Measurements from ENCODE around the gene BCAN.
A peak's percentile ranks its signal among the peaks of the same experiment; 100 is the strongest.

BCAN gene

DNA sequence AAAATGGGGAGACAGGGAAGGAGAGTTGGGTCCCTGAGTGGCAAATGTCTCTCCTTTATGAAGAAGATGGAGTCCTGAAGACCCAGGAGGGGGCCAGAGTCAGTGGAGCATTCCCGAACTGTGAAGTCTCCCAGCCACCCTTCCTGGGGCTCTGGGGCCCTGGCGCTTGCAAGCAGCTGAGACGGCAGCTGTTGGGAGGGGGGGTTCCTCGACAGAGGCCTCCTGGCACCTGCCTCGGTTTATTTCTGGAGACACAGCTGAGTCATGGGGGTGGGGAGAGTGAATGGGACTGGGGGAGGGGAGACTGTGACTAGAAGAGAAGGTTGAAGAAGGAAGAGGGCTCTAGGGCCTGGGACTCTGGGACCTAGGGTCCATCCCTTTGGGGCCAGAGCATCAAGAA, 21.3 kb downstream of the BCAN start:
- peak; percentile 49 to 72 for DNase-seq

DNA sequence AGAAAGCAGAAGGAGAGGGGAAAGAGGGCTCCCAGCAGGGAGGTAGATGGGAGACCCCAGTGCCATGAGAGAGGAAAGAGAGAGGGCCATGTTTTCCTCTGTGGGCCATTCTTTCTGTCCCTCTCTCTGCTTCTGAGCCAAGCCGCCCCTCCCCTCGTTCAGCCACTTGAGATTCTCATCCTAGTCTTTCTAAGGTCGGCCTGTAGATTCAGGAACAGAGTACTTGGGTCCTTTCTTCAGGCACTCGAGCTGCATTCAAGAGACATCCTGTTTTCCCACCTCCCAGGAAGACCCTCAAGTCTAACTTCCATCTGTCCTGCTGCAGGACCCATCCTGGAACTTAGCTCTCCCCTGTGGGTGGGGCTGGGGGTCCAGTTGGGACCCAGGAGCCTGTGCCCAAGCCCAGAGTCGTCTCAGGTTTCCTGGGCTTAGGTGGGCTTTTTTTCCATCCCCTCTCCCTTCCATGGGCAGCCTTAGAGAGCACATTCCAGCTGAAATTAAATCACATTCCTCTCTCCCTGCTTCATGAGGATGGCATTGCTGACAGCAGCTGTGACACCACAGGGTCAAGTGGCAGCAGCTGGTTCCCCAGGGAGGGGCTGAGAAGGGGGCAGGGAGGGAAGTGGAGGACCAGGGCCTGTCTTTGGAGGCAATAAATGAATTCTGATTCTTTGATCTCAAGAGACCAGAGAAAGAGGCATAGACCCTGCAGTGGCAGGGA, 22.3 kb downstream of the BCAN start:
- peak; percentile 49 to 69 for DNase-seq

DNA sequence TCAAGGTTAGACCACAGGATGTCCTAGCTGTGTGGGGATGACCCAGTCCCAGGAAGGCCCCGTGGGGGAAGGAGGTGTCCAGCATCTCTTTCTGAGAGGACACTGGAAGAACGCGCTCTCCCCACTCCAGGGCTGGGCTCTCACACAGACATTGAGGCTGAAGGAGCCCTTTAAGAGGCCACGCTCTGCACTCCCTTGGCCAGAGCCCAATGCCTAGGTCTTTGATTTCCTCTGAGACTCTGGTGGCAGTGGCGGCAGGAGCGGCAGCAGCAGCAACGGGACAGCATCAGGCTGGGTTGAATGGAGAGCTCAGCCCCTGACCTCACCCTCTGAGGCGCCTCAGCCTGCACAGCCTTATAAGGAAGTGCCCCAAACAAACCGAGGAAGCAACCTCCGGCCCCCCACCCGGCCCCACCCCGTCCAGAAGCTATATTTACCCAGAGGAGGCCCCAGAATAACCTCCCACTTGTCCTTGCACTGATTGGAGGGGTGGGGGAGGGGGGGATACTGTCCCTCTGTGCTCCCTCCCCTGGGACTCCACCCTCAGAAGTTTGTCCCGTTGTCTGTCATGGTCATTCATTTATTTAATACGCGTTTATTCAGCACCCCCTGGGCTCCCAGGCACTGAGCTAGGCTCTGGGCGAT, 23.0 kb downstream of the BCAN start:
- peak in 1 of 2 experiments; percentile 36 for DNase-seq

DNA sequence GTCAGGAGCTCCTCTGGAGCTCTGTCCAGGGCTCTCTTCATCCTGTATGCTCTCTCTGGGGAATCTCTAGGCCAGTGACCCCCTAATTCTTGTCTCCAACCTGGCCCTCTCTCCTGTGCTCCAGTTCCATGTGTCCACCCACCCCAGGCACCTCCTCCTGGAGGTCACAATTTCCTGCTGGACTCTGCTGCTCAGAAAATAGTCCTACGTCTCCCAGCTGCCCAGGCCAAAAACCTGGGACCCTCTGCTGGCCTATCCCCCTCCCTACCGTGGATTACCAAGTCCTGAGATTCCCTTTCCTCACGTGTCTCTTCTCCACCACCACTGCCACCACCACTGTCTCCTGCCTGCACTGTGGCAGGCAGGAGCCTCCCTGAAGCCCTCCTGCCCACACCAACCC, 23.6 kb downstream of the BCAN start:
- no peak for DNase-seq

DNA sequence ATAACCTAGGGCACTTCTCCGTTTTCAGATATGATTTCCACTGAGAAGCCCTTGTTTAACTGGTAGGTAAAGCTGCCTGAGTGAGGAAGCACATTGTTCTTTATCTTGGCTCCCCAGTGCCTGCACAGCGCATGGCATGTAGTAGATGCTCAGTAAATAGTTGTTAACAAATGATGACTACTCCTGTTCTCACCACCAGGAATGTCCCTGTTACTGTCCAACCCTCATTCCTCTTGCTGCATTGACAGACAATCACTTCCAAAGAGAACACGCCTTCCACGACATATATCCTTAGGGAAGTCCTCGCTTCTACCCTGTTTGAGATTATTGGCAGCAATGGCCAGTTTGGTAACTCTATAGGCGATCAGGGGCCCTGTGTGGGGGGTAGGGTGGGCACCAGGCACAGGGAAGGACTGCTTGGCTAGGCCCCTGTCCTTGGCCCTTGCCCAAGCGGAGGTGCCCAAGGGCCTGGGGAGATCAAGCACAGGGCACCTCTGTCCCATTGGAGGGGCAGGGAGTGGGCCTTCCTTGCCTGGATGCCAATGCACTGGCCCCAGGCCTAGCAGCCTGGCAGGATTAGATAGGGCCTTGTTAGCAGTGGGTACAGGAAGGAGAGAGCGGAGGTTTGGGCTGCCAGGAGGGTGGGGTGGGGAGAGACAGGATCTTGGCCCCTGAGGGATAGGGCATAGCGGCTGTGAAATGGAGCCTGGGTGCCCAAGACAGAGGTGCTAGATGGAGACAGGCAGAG, 25.1 kb downstream of the BCAN start:
- no peak for DNase-seq

DNA sequence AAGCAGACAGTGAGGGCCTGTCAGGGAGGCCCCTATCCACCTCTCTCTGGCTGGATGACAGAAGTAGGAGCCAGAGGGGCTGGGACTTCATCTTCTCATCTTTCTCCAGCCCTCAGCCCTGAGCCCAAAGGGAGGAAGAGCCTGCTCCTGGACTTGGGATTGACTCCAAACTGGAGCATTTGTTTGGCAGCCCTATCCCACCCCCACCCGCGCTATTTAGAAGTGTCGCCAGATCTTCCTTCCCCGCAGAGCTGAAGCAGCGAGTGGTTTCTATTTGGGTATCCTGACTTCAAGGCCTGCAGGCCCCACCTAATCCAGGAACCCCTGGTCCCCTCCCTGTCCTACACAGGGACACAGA, 25.7 kb downstream of the BCAN start:
- DNase-seq = no peak

DNA sequence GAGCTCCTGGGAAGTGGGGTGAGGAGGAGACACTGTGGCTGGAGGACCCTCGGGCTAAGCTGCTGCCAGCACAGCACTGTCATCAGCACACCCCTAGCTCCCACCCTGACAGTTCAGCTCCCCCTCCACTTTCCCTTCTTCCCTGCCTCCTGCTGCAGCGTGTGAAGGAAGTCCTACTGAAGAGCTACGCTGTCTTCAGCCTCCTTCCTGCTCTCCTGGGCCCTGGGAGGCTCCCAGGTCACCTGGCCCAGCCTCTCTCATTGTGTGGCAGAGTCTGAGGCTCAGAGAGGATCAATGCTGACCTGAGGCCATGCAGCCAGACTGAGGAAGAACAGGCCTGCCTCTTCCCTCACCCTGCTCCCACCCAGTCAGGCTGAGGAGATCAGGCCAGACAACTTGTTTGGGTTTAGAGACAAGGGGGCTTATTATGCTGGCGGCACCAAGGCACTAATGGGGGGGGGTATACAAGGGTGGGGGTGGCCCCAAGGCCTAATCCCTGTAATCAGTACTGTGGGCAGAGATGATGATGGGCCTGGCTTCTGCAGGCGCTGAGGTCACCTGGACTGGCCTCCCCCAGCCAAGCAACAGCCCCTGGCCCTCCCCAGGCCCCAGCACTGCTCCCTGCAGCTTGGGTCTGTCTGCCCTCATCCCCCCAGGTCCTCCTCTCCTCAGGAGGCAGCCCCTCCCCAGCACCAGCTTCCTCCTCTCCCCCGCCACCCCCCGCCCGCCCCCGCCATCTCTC, 26.2 kb downstream of the BCAN start:
- DNase-seq = no peak

DNA sequence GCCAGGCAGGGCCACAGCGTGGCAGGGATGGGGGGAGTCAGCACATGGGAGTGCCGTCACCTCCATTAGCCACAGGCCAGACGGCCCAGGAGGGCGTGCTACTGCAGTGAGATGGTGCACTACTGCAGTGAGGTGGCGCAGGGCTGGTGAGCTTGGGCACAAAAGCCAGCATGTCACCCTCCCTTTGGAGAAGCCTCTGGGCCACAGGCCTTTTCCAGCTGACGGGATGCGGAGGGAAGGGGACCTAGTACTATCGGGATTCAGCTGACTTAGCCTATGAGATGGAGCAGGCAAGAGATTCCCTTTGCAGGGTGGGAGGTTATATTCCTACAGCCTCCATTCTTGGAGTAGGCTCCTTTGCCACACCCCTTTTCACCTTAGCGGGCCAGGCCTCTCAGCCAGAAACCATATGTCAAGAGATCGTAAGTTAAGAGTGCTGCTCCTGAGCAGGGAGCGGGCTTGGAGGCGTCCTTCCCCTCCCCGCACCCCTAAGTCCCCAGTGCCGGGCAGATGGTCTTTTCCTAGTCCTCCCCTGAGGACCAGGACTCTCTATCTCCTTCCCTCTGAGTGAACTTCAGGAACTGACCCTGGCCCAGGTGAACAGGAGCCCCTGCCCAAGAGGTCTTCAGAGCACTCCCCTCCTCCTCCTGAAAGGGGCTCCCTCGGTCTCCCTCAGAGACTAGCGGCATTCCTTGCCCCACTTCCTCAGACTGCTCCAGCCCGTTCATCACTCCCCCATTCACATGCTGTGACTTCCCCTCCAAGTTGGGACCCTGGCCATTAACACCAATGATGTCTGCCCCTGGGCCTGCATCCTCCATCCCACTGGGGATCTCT, 27.1 kb downstream of the BCAN start:
- DNase-seq = peak in 1 of 2 experiments; percentile 15

DNA sequence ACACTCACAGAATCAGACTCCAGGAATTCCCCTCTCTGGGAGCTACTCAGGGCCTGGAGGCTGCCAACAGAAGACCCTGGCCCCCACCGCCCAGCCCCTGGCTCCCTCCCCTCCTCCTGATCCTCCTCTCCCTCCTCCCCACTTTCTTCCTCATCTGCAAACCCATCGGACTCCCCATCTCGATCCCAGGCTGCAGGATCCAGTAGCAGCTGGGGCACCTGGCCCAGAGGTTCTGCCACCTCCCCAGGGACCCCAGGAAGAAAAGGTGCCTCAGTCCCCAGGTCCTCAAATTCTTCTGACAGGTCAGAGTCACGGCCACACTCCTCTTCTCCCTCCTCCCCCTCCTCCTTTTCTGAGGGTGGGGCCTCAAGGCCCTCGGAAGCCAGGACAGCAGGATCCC, 27.9 kb downstream of the BCAN start:
- no peak for DNase-seq

DNA sequence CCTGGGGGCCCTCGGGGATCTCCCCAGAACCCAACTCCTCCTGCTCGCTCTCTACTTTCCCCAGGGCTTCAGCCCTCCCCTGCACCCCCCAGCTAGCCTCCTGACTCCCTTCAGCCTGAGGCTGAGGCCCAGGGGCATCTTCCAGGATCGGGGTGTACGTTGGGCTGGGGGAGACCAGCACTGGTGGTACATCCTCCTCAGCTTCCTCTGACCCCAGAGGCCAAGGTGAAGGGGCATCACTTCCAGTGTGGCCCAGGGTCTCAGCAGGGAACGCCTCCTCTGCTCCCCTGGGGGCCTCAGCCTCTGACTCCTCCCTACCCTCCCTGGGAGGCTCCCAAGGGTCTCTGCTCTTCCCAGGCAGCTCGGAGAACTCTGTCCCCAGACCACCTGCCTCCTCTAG, 28.4 kb downstream of the BCAN start:
- DNase-seq = no peak

DNA sequence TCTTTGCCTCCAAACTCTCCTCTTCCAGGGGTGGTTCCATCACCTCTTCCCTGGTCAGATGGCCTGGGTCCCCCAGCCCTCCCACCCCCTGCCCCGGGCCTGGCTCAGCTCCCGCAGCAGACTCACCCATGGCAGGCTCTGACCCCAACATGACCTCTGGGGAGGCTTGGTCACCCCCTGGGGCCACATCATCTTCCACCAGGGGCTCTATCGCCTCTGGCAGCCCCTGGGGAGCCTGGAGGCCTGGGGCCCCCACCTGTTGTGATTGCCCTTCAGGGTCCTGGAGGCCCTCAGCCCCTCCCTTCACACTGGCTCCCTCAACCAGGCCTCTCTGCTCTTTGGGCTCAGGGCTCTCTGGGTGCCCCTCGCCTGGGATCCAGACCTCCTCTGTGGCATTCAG, 28.9 kb downstream of the BCAN start:
- no peak for DNase-seq

DNA sequence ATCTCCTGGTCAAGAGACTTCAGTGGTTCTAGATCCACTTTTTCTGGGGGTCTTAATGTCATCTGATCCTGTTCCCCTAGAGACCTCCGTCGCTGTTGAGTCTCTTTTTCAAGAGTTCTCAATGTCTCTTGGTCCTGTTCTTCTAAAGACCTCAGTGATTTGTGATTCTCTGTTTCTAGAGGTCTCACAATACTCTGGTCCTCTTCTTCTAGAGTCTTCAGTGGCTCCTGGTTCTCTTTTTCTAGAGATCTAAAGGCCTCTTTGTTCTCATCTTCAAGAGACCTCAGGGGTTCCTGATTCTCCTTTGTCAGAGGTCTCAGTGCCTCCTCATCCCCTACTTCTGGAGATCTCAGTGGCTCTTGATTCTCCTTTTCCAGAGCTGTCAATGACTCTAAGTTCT, 29.9 kb downstream of the BCAN start:
- DNase-seq = no peak

DNA sequence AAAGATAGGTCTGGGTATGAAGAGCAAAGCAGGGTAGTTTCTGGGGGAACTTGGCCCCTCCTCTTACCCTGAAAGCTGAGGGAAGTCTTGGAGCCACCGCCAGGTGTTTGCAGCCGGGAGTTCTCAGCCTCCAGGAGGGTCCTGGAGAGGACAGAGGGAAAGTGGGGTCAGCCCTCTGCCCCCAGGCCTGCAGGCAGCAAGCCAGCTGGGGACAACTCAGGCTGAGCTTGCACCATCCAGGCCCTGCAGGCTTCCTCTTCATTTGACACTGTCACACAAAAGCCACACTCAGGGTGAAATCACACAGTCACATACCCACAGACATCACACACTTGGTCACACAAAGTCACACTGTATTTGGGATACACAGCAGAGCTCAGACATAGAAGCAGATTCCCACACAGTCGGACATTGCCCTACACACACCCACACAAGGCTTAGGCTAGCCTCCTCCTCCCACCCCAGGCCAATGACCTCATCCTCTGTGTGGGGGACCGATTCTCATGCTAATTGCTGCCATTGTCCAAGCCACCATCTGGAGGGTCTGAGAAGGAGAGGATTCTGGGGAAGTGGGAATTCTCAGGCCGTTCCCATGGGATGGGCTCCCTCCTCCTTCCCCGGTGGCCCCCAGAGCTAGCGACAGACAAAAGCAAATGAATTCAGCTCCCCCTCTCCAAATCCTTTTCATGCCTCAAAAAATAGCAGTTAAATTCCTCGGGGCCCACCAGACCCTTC, 31.6 kb downstream of the BCAN start:
- DNase-seq = no peak

DNA sequence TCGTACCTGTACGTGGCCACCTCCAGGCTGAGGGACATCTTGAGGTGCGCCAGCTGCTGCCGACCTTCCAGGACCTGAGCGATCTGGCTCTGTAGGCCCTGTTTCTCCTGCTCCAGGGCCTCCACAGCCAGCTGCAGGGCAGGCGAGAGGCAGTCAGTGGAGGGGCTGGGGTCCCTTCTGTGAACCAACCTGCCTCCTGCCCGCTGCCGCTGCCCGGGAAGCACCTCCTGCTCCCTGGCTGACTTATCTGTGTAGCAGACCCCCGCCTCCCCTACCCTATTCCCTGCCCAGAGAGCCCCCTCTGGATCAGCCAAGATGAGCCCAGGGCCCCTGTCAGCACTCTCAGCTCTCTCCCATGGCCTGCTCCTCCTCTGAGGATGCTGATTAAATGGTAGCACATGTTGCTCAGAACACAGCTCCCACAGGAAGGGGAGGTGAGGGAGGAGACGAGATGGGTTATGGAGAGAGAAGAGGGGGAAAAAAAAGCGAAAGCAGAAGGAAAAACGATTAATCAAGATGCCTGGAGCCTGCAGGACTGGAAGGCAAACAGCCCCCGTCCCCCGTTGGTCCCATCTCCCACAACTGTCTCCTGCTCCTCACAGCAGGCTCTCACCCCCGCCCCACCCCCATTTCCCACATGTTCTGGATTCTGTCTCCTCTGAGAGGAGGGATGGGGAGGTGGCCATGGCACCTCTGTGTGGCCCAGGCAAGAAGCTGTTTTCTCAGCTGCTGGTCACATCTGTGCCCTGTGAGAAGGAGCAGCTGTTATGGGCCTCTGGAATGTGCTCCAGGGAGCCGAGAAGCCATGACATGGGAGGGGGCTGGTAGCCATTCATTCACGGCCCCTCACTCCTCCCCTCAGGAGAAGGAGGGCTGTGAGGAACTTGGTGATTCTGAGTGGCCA, 33.5 kb downstream of the BCAN start:
- peak; percentile 12 to 63 for DNase-seq

DNA sequence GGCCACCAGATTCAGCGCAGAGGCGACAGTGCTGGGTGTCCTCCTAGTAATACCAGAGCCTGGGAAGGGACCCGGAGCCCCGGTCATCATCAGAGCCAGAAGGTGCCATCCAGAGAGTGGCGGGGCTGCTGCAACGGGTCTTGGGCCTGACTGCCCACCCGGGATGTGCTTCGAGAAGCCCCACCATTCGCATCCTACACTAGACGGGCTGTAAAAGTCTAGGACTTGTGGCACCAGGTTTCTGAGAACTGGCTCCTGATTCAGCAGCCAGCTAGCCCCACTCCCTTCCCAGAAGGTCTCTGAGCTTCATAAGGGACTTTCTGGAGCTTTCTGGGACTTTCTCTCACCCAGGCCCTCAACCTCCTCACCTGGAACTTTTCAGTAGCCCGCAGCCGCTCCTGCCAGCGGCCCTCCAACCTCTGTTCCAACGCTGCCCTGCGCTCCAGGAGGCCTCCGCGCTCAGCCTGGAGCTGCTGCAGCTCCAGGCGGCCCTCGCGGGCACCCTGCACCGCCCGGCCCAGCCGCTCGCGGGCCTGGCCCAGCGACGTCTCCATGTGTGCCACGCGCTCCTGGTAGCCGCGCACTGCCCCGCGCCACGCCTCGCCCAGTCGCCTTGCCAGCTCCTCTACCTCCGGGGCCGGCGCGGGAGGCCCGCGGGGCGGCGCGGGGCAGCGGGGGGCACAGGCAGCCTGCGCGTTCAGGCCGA, 34.4 kb downstream of the BCAN start:
- DNase-seq = no peak

DNA sequence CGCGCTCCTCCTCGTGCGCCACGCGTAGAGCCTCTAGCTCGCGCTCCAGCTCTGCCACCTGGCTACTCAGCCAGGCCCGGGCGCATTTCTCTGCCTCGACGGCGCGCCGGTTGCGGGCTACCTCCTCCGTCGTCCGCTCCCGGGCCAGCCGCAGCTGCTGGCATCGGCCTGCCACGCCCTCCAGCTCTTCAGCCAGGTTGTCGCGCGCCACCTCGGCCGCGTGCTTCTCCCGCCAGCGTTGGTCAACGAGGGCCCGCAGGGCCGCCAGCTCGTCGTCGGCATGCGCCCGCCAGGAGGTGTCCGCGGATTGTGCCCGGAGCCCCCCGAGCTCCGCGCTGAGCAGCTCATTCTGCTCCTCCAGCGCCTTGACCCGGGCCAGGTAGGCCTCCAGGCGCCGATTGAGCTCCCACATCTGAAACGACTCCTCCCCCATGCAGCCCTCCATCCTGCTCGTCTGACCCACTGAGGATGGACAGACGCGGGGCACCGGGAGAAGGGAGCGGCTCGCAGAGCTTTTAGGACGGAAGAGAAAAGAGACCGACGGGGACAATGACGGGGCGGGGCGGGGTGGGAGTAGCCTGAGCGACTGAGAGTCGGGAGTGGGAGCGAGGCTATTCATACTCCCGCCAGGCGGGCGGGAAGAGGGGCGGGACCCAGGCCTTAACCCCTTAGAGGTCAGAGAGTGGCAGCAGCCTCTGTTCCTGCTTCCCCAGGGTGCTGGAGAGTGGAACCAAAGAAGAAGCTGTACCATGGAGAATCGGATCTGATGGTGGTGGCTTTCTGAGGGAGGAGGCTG, 35.1 kb downstream of the BCAN start, which contains the start of gene NES:
Gene NES, minus strand, starts transcription at position 588 of the 796 bp plus-strand sequence. Its CDS starts 143 bp downstream, at position 445.
- DNase-seq = peak in 1 of 2 experiments; percentile 35

DNA sequence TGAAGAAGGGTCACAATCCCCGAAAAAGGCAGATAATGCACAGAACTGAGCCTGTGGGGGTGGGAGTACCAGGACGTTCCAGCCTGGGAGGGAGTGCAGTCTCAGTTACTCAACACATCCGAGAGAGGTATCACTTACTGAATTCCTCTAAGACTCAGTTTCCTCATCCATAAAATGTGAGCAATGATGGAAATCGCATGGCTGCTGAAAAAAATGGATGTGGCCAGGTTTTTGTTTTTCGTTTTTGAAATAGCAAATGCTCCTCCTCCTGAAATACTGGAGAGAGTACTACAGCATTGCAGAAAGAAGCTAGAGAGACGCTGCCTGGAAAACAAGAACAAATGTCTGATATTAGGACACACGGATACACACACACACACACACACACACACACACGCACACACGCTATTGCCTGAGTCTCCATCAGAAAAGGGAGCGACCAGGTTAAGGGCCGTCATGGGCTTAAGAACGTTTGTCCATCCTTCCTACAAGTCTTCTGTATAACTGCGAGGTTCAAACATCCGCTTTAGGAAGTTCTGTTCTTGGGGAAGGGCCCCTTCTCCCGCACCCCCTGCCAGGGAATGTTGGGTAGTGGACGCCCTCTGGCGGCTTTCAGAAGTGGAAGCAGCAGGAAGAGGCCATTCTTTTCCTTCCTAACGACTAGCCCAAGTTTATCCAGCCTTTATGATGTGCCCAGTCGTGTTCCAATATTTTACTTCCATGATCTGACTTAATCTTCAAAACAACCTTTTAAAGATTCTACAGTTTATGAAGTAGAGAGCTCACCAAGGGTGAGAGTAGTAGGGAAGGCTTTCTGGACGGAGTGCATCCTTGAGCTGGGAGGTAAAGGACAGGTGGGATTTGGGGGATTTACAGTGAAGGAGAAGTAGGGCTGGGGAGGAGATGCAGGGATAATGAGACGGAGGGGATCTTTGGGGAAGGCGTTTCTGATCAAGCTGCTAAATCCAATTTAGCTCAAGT, 36.0 kb downstream of the BCAN start:
- peak; percentile 65 to 68 for DNase-seq

DNA sequence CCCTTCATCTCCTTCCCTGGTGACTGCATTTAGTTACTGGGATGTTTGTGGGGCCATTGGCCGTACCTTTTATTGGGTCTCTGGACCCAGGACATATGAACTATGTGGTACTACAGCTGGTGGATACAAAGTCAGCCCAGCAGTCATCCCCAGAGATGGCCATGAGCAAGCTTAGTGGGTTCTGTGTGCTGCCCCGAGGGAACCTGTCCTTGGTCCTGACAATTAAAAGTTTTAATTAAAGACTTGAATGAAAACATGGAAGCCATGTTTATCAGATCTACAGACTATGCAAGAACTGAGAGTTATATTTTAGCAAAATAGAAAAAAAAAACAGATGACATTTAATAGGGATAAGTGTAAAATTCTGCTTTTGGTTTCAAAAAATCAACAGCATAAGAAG, 38.1 kb downstream of the BCAN start:
- DNase-seq = no peak
